HEK293 (cell line): ENCODE measurements around the gene ATAT1.

ENCODE experiments used
- CTCF ChIA-PET: fragments of 350-600 bp; formaldehyde crosslinking; extraction: SDS; loops from one replicate; lab custom pipeline; 2021; ENCODE audit warnings: antibody characterized with exemption; lab: Yijun Ruan, JAX
- POLR2A ChIA-PET: fragments of 300-600 bp; formaldehyde crosslinking; extraction: SDS; loops from one replicate; lab custom pipeline; 2020; ENCODE audit warnings: antibody characterized with exemption, inconsistent platforms; lab: Yijun Ruan, JAX
- H3K27ac ChIP-seq: fragments of 200-500 bp; sonication (Bioruptor generic); 2 replicates; pipeline ENCODE4 v1.5.1; 2014; ENCODE audit warnings: low read depth, low read length, control low read depth, inconsistent platforms; ENCODE audit errors: extremely low read depth
- H3K36me3 ChIP-seq, 2 experiments: fragments of 200-500 bp in 1 of 2; sonication (Bioruptor generic) in 1 of 2; 1 replicate in 1 of 2; 2 replicates in 1 of 2; pipeline ENCODE4 v1.5.1; 2014 to 2017; ENCODE audit warnings: inconsistent platforms in 2 of 2, low read length in 2 of 2; ENCODE audit not compliant: control insufficient read depth in 2 of 2, insufficient read depth in 1 of 2
- H3K4me1 ChIP-seq: fragments of 200-500 bp; sonication (Bioruptor generic); 2 replicates; pipeline ENCODE4 v1.5.1; 2014; ENCODE audit warnings: mild to moderate bottlenecking, low read length, inconsistent platforms; ENCODE audit not compliant: control insufficient read depth, insufficient read depth
- H3K4me3 ChIP-seq: 2 replicates; pipeline ENCODE4 v1.5.1; 2011; ENCODE audit warnings: low read depth, mild to moderate bottlenecking, control low read depth, low read length, moderate library complexity
- H3K9me3 ChIP-seq: fragments of 200-500 bp; sonication (Bioruptor generic); 2 replicates; pipeline ENCODE4 v1.5.1; 2014; ENCODE audit warnings: low read depth, low read length, inconsistent platforms; ENCODE audit not compliant: control insufficient read depth, insufficient read depth
- BCL11A ChIP-seq: fragments of 450-650 bp; formaldehyde crosslinking; IDR thresholded peaks from 2 replicates; pipeline ENCODE4 v1.5.1; 2016; ENCODE audit warnings: low read depth, missing biosample characterization, missing genetic modification characterization
- BCL6B ChIP-seq: fragments of 450-650 bp; formaldehyde crosslinking; IDR thresholded peaks from 2 replicates; pipeline ENCODE4 v1.5.1; 2017; ENCODE audit warnings: missing biosample characterization, missing genetic modification characterization
- GLI2 ChIP-seq: fragments of 450-650 bp; formaldehyde crosslinking; IDR thresholded peaks from 2 replicates; pipeline ENCODE4; 2017; ENCODE audit warnings: missing biosample characterization, missing genetic modification characterization, low read depth, borderline replicate concordance
- IKZF3 ChIP-seq: fragments of 450-650 bp; IDR thresholded peaks from 2 replicates; pipeline ENCODE4 v1.5.0; 2018; ENCODE audit warnings: missing biosample characterization, mild to moderate bottlenecking, missing genetic modification characterization, moderate library complexity
- KLF8 ChIP-seq: fragments of 450-650 bp; formaldehyde crosslinking; IDR thresholded peaks from 2 replicates; pipeline ENCODE4 v1.5.1; 2016; ENCODE audit warnings: missing biosample characterization, missing genetic modification characterization
- REPIN1 ChIP-seq: fragments of 450-650 bp; formaldehyde crosslinking; IDR thresholded peaks from 2 replicates; pipeline ENCODE4 v1.5.1; 2017; ENCODE audit warnings: missing biosample characterization, missing genetic modification characterization, low read depth
- ZBTB17 ChIP-seq: fragments of 450-650 bp; formaldehyde crosslinking; IDR thresholded peaks from 2 replicates; pipeline ENCODE4 v1.5.1; 2016; ENCODE audit warnings: missing biosample characterization, missing genetic modification characterization
- ZBTB21 ChIP-seq: fragments of 450-650 bp; formaldehyde crosslinking; IDR thresholded peaks from 2 replicates; pipeline ENCODE4 v1.5.1; 2017; ENCODE audit warnings: missing biosample characterization, missing genetic modification characterization
- ZFHX2 ChIP-seq: fragments of 450-650 bp; formaldehyde crosslinking; conservative IDR thresholded peaks from 2 replicates; pipeline ENCODE4 v1.5.1; 2016; ENCODE audit warnings: missing biosample characterization, missing genetic modification characterization
- ZNF10 ChIP-seq: fragments of 450-650 bp; formaldehyde crosslinking; IDR thresholded peaks from 2 replicates; pipeline ENCODE4 v1.5.1; 2017; ENCODE audit warnings: missing biosample characterization, missing genetic modification characterization
- ZNF121 ChIP-seq: fragments of 450-650 bp; formaldehyde crosslinking; IDR thresholded peaks from 2 replicates; pipeline ENCODE4 v1.5.1; 2016; ENCODE audit warnings: missing biosample characterization, missing genetic modification characterization
- ZNF140 ChIP-seq: fragments of 450-650 bp; formaldehyde crosslinking; IDR thresholded peaks from 2 replicates; pipeline ENCODE4 v1.5.1; 2016; ENCODE audit warnings: missing biosample characterization, missing genetic modification characterization
- ZNF155 ChIP-seq: fragments of 450-650 bp; formaldehyde crosslinking; IDR thresholded peaks from 2 replicates; pipeline ENCODE4 v1.5.1; 2016; ENCODE audit warnings: missing biosample characterization, missing genetic modification characterization
- ZNF157 ChIP-seq: fragments of 450-650 bp; formaldehyde crosslinking; IDR thresholded peaks from 2 replicates; pipeline ENCODE4 v1.5.1; 2016; ENCODE audit warnings: missing biosample characterization, missing genetic modification characterization
- ZNF16 ChIP-seq: fragments of 450-650 bp; formaldehyde crosslinking; IDR thresholded peaks from 2 replicates; pipeline ENCODE4 v1.5.1; 2016; ENCODE audit warnings: low read depth, missing biosample characterization, missing genetic modification characterization
- ZNF221 ChIP-seq: fragments of 450-650 bp; formaldehyde crosslinking; IDR thresholded peaks from 2 replicates; pipeline ENCODE4 v1.5.1; 2017; ENCODE audit warnings: missing biosample characterization, missing genetic modification characterization, borderline replicate concordance
- ZNF362 ChIP-seq: fragments of 450-650 bp; formaldehyde crosslinking; IDR thresholded peaks from 2 replicates; pipeline ENCODE4 v1.5.1; 2016; ENCODE audit warnings: missing biosample characterization, missing genetic modification characterization
- ZNF391 ChIP-seq: fragments of 450-650 bp; formaldehyde crosslinking; IDR thresholded peaks from 2 replicates; pipeline ENCODE4 v1.5.1; 2016; ENCODE audit warnings: low read depth, missing biosample characterization, missing genetic modification characterization, borderline replicate concordance
- ZNF488 ChIP-seq: fragments of 450-650 bp; formaldehyde crosslinking; IDR thresholded peaks from 2 replicates; pipeline ENCODE4 v1.5.1; 2016; ENCODE audit warnings: missing biosample characterization, missing genetic modification characterization
- ZNF514 ChIP-seq: fragments of 450-650 bp; formaldehyde crosslinking; IDR thresholded peaks from 2 replicates; pipeline ENCODE4 v1.5.1; 2016; ENCODE audit warnings: missing biosample characterization, missing genetic modification characterization
- ZNF629 ChIP-seq: fragments of 450-650 bp; formaldehyde crosslinking; IDR thresholded peaks from 2 replicates; pipeline ENCODE4 v1.5.1; 2017; ENCODE audit warnings: missing biosample characterization, missing genetic modification characterization
- ZNF658 ChIP-seq: fragments of 450-650 bp; formaldehyde crosslinking; IDR thresholded peaks from 2 replicates; pipeline ENCODE4; 2016; ENCODE audit warnings: missing biosample characterization, missing genetic modification characterization
- ZNF670 ChIP-seq: fragments of 450-650 bp; formaldehyde crosslinking; IDR thresholded peaks from 2 replicates; pipeline ENCODE4 v1.5.1; 2016; ENCODE audit warnings: missing biosample characterization, missing genetic modification characterization, low read depth
- TF ChIP-seq, protein P1 (sequence below): sonication (generic); formaldehyde crosslinking; IDR thresholded peaks from 2 replicates; pipeline ENCODE4 v1.8.1; 2022; ENCODE audit warnings: mild to moderate bottlenecking, moderate library complexity, missing genetic modification reagents

The ATAT1 gene

GRCh38 chr6:30651143-30651542, 24.5 kb downstream of the ATAT1 start:
- CTCF ChIA-PET = interaction anchor here (0.5 to 2.1 kb wide), 7 partner anchors 21 to 110 kb away, joined by 3 to 14 read pairs (median 3); partner anchors contain the start of gene DHX16
- TF ChIP-seq BCL6B (tag by site-specific recombination) (no peak), ZNF10 (tag by site-specific recombination) (no peak), BCL11A (tag by site-specific recombination) (no peak), ZNF391 (tag by site-specific recombination) (no peak), ZBTB17 (no peak), IKZF3 (tag by site-specific recombination) (no peak), ZNF658 (tag by site-specific recombination) (no peak), ZNF488 (tag by site-specific recombination) (no peak), ZNF629 (no peak), ZNF670 (tag by site-specific recombination) (no peak), ZNF221 (tag by site-specific recombination) (no peak)
- TF ChIP-seq, protein P1, sequence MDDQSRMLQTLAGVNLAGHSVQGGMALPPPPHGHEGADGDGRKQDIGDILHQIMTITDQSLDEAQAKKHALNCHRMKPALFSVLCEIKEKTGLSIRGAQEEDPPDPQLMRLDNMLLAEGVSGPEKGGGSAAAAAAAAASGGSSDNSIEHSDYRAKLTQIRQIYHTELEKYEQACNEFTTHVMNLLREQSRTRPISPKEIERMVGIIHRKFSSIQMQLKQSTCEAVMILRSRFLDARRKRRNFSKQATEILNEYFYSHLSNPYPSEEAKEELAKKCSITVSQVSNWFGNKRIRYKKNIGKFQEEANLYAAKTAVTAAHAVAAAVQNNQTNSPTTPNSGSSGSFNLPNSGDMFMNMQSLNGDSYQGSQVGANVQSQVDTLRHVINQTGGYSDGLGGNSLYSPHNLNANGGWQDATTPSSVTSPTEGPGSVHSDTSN = no peak
- TF ChIP-seq, all 188 proteins: peak for 0
- POLR2A ChIA-PET = interaction anchor here (0.7 to 1.6 kb wide), 6 partner anchors 8 to 325 kb away, joined by 3 to 6 read pairs (median 3); partner anchors contain the start of gene DHX16
- H3K9me3 ChIP-seq = no peaks in the 10 kb centered on the region
- H3K4me1 ChIP-seq = peaks cover 4% of the 10 kb centered on the region
- 0 out of 2 replicates have a peak overlapping the region, but pooled peaks have one; percentile 13 for H3K27ac ChIP-seq
- H3K36me3 ChIP-seq = peaks cover 41 to 66% of the 10 kb centered on the region in 2 experiments
- no peak overlapping the region for H3K4me3 ChIP-seq

DNA sequence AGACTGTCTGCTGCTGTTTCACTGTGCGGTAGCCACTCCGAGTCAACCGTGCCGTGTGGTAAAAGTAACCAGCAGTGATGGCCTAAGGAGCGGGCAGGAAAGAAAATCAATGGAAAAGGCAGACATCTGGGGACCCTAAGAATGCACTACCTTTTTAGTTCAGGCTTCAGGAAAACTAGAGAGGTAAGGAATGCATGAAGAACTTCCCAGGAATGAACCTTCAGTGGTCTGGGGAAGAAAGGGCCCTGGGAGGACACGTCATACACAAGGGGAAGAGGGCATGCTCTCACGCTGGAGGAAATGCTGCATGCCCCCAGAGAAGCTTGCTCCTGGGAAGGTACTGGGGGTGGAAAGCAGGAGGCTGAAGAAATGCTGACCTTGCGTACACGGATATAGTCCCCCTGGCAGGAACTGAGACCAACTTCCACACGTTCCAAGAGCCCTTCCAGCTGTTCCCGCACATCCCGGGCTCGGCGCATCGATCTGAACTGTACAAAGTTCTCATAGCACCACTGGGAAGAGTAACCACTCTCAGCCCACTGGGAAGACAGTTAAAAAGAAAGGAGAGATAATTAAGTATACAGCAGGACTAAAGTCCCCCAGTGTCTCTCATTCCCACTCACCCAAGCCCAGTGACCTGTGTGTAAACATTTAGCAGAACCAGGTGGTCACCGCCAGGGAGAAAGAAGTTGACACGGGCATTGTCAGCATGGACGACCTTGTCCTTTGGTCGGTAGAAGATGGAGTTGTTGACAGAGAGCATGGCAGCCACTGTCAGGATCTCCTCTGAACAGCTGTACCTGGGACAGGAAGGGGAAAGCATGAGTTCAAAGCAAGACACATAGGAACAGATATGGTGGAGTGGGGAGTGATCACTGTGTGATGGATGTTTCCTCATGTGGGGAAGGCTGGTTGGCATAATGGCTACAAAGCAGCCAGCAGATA, 28.4 kb downstream of the ATAT1 start:
- Histone ChIP-seq H3K36me3 (peaks cover 61 to 95% of the 10 kb centered on the region in 2 experiments), H3K4me1 (no peaks in the 10 kb centered on the region), H3K27ac (no peak overlapping the region), H3K9me3 (no peaks in the 10 kb centered on the region), H3K4me3 (no peak overlapping the region)
- TF ChIP-seq ZNF157 (tag by site-specific recombination) = no peak
- TF ChIP-seq KLF8 (tag by site-specific recombination) = no peak
- TF ChIP-seq REPIN1 (tag by site-specific recombination) = no peak
- TF ChIP-seq ZNF140 = no peak
- no peak for TF ChIP-seq ZNF362 (tag by site-specific recombination)
- TF ChIP-seq ZNF514 = no peak
- TF ChIP-seq ZNF155 (tag by site-specific recombination) = no peak
- TF ChIP-seq GLI2 = no peak
- no peak for TF ChIP-seq ZNF16 (tag by site-specific recombination)
- no peak for TF ChIP-seq ZFHX2 (tag by site-specific recombination)
- TF ChIP-seq ZNF121 (tag by site-specific recombination) = no peak
- TF ChIP-seq ZBTB21 (tag by site-specific recombination) = no peak
- ChIA-PET CTCF (interaction anchor here (0.6 to 3.1 kb wide), 2 partner anchors 17 to 174 kb away, joined by 4 to 18 read pairs; partner anchors contain the start of gene DHX16), POLR2A (interaction anchor here (0.7 kb wide), 1 partner anchor 39 kb away, joined by 3 read pairs; no protein-coding TSS in a partner anchor)
